ENCODE data around the gene PIP4K2A. TPM values are rescaled to one million over a fixed set of nuclear protein-coding genes. Genes with fewer than 3 reads are reported as not detected.
"Not testable (repeated sequence)": the region's sequence is repeated elsewhere in the genome, so short reads cannot be mapped to it uniquely, and the experiment has no call there.

The PIP4K2A gene
- total RNA-seq, 1 donor from 2014 or later: 13.9 TPM

DNA sequence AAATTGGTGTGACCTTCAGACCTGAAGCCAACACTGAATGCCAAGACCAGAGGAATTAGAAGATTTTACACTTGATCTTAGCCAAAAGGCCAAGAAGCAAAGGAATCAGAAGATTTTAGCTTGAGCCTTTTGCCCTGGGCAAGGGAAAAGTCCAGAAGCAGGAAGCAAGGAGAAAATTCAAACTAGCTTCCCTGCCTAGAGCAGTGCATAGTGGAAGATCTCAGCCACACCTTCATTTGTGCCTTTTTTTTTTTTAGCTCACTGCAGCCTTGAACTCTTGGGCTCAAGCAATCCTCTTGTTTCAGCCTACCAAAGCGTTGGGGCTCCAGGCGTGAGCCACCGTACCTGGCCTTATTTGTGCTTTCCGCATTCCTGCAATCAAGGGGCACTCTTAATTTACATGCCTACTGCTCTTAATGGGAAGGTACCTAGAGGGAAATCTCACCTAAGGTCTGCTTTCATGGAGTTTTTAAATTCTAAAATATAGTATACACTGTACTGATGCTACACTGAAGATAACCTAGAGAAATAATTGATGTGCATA, 8.3 kb upstream of the PIP4K2A start:
- ATAC-seq (ENCODE audit: poor library complexity) (no peak), DNase-seq (no peak)
- intact Hi-C loops (cut with DNase I): no loop called here

DNA sequence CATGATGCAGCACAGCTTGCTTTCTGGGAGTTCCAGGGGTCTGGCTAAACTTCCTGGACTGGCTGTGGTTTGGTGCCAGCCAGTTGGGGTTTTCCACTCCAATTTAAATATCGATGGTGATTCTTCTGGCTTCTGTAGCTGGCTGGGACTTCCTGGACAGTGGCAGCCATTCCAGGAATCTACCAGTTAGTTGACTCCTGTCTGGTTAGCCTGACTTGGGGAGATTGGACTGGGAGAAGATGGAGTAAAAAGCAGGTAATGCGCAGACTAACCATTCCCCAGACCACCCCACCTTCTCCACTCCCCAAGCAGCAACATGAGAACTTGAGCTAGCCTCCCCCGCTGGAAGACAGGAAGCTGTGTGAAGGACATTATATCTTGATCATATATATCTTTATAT, 6.3 kb upstream of the PIP4K2A start:
- ATAC-seq (ENCODE audit: poor library complexity): no peak
- intact Hi-C loops (cut with DNase I): no loop called here

DNA sequence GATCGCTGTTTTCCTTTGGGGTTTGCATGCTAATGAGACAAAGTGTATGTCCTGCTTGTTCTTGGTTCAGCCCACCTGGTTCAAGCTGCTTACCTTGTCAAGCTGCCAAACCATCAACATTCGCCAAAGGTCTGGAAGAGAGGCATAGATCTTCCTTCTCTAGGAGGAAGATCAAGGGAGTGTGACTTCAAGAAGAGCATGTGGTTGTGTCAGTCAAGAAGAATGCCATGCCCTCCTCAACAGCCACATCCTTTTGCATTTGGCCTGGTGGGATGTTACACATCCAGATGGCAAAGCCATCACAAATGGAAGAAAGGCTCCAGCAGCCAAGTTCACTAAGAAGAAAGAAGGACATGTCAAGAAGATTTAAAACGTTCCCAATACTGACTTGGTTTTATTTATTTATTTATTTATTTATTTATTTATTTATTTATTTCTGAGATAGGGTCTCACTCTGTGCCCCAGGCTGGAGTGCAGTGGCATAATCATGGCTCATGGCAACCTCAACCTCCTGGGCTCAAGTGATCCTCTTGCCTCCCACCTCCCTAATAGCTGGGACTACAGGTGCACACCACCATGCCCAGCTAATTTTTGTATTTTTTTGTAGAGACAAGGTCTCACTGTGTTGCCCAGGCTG, 5.1 kb upstream of the PIP4K2A start:
- DNase-seq (no peak), ATAC-seq (ENCODE audit: poor library complexity) (no peak)
- intact Hi-C loops (cut with DNase I): loop anchor here (10.0 kb wide), 1 partner anchor 135 kb away; no protein-coding TSS in a partner anchor

More for the DNA sequence above, 6.3 kb upstream of the PIP4K2A start:
- DNase-seq: no peak

DNA sequence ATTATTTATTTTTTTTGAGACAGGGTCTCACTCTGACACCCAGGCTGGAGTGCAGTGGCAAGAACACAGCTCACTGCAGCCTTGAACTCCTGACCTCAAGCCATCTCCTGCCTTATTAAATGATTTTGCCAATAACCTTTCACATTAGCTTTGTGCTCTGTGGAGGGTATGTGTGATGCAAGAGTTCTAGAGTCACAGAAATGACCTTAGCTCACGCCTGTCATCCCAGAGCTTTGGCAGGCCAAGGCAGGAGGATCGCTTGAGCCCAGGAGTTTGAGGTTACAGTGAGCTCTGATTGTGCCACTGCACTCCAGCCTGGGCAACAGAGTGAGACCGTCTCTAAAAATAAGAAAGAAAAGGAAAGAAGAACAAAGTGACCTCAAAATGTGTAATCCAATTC, 4.3 kb upstream of the PIP4K2A start:
- intact Hi-C loops (cut with DNase I): loop anchor here (10.0 kb wide), 1 partner anchor 136 kb away; no protein-coding TSS in a partner anchor
- not testable (repeated sequence) for ATAC-seq (ENCODE audit: poor library complexity); DNase-seq

DNA sequence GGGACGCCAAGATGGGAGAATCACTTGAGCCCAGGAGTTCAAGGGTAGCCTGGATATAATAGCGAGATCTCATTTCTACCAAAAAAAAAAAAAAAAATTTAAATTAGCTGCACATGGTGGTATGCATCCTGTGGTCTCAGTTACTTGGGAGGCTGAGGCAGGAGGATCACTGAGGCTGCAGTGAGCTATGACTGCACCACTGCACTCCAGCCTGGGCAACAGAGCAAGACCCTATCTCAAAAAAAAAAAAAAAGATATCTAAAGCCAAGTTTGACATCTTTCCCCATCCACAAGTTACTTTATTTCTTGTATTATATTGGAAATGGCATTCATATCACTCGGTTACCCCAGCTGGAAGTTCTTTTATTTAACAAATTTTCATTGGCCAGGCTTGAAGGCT, 3.4 kb upstream of the PIP4K2A start:
- ATAC-seq (ENCODE audit: poor library complexity): no peak
- DNase-seq: no peak
- intact Hi-C loops (cut with DNase I): loop anchor here (10.0 kb wide), 1 partner anchor 137 kb away; no protein-coding TSS in a partner anchor

DNA sequence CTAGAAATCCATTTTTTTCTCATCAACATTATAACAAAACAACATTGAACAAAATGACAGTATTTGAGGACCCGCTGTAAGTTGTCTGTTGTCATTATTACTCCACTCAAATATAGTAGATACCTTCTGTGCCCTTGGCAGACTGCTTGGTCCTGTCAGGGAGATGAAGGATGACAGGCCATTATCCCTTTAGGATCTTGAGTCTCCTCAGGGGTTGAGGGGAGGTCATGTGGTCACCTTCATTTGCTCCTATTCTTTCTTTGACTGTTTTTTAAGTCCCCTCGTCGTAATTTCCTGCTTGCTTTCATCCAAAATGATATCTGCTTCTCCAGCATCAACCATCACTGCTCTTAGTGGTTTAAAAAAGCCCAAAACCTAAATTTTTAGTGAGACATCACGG, 2.6 kb upstream of the PIP4K2A start:
- no peak for DNase-seq
- intact Hi-C loops (cut with DNase I): loop anchor here (10.0 kb wide), 1 partner anchor 138 kb away; no protein-coding TSS in a partner anchor
- no peak for ATAC-seq (ENCODE audit: poor library complexity)

DNA sequence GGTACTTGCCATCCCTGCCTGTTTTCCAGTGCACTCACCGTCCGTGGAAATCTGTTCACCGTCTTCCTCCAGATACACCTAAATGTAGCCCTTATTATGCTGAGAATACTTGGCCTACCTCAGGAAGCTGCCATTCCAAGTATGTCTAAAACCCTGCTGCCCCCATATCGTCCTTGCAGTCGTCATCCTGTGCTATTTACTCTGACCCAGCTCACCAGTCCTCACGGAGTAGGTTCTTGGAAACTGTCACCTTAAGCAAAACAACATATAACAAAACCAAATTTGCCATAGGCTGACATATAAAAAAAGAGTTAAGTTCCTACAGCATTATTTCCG, 880 bp upstream of the PIP4K2A start:
- no peak for ATAC-seq (ENCODE audit: poor library complexity)
- intact Hi-C loops (cut with DNase I): loop anchor here (10.0 kb wide), 1 partner anchor 140 kb away; no protein-coding TSS in a partner anchor

DNA sequence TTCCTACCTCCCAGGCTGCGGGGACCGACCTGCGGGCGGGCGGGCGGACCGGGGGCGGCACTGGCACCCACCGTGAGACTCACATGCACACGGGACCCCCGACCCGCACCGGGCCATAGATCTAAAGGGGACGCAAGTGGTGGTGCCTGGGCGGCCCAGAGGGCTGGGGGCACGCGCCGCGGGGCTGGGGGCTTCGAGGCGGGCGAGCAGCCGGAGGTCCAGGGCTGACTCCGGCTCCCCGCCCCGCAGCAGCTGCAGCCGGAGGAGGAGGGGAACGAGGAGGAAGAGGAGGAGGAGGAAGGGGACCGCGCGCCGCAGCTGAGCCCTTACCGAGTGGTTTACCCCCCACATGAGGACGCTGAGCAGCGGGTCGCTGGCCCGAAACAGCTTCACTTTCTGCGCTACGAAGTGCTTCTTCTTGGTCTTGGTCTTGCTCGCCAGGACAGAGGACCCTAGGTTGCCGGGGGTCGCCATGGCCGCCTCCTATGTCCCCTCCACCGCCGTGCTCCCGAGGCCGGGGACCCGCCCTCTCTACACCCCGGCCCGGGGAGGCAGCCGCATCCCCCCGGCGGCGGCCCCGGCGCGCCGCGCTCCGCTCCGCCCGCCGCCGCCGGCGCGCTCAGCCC, 412 bp downstream of the PIP4K2A start:
- peak; percentile 36 for ATAC-seq (ENCODE audit: poor library complexity)
- intact Hi-C loops (cut with DNase I): loop anchor here (10.0 kb wide), 1 partner anchor 141 kb away; no protein-coding TSS in a partner anchor
- DNase-seq: peak; percentile 60

More for the DNA sequence above, 880 bp upstream of the PIP4K2A start:
- no peak for DNase-seq

DNA sequence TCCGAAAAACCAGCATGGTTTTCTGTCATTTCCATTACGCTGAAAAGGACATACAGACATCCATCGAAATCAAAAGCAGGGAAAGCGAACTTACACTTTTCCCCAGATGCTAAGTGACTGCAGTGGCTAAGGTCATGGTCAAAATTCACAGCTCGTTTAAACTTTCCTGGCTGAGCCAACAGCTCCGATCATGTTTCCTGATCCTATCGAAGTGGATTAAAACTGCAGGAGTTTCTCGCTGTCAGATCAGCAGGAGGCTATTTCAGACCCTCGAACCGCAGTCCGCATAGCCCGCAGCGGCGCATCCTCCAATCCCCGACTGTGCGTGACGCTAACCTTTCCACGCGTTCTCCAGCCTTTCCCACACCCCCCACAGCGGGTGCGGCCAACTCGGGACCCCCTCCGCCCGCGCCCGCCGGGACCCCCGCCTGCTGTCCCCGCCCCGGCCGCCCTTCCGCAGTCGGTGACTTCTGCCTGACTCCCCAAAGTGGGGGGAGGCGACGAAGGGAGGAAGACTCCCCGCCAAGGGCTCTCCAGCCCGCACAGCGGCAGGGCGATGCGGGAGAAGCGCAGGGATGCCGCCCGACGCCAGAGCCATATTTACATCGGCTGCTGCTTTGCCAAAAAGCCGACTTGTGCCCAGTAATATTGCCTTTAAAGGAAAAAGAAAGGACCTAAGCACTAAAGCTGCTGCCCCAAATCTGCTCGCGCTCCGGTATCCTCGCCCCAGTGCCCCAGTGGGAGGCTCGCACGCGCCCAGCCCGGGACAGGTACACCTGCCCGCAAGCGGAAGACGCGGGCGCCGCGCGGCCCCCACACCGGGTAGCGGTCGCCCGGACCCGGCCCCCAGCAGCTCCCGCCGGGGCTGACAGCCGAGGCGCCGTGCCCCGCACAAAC, 1.2 kb downstream of the PIP4K2A start:
- intact Hi-C loops (cut with DNase I): loop anchor here (10.0 kb wide), 1 partner anchor 142 kb away; no protein-coding TSS in a partner anchor
- ATAC-seq (ENCODE audit: poor library complexity): peak; percentile 34
- peak; percentile 58 for DNase-seq

DNA sequence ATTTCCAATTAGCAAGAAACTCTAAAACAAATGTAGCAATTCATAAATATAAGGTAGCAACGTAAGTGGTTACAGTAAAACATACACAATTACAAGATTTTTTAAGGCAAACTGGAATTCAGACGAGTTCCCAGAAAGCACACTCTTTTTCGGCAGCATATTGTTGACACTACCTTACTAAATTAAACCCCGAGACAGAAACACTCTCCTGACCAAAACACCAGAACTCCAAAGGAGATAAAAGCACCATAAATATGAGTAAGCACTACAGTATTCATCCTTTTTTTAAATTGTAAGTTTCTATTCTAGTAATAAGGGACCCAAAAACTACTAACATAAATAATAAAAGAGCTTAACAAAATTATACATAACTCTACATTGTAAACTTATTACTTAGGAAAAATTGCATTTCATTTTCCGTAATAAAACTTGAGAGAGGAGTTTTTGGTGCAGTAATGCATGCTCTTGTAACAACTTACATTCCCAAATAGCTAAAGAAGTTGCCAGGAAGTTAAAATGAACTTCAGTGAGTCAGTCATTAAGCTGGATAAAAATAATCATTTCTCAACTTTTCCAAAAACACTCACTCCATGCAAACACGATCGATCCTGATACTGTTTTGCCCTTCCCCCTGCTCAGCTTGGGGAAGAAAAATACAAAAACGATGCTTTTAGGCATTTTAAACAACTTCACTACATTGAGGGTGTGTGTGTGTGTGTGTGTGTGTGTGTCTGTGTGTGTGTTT, 2.0 kb downstream of the PIP4K2A start:
- ATAC-seq (ENCODE audit: poor library complexity) (no peak), DNase-seq (no peak)
- intact Hi-C loops (cut with DNase I): loop anchor here (10.0 kb wide), 1 partner anchor 142 kb away; no protein-coding TSS in a partner anchor

DNA sequence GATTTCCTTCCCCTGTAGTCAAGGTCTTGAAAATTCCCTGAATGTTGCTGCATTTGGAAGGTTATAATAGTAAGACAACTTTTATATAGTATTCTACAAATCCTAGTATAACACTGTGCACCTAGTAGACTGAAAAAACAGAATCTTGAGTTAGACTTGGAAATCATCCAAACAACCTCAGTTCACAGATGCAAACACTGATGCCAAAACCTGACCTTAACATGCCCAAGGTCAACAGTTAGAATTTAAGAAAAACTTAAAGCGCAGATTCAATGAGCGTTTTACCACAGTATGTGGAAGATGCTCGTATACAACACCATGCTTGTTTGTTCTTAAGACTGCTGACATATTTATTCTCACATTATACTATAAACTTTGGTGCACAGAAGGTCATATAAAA, 3.0 kb downstream of the PIP4K2A start:
- intact Hi-C loops (cut with DNase I): loop anchor here (10.0 kb wide), 1 partner anchor 143 kb away; no protein-coding TSS in a partner anchor
- DNase-seq (no peak), ATAC-seq (ENCODE audit: poor library complexity) (no peak)

DNA sequence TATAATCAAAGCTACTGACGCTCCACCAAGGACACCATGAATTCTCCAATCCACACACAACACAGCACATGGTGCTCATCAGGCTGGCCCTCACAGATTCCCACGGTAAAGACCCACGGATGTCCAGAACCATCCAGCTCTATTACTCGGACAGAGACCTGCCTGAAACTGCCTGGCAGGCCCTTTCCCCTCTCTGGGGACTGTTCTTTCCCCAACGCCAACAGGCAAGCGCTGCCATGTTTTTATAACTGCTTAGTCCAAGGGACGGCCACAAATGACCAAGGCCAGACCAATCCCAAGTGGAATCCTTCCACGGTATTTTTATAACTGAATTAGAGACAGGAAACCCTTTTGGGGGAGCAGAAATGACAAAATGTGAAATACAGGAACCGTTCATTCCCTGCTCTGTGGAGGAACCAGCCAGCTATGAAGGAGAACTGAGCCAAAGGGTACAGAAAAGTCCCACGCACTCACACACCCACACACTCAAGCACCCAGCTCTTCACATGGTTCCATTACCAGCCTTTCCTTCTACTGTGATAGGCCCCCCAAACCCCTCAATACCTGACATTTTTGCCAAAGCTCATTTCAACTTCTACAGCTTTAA, 4.1 kb downstream of the PIP4K2A start:
- ATAC-seq (ENCODE audit: poor library complexity) (no peak), DNase-seq (no peak)
- intact Hi-C loops (cut with DNase I): loop anchor here (10.0 kb wide), 1 partner anchor 145 kb away; no protein-coding TSS in a partner anchor

DNA sequence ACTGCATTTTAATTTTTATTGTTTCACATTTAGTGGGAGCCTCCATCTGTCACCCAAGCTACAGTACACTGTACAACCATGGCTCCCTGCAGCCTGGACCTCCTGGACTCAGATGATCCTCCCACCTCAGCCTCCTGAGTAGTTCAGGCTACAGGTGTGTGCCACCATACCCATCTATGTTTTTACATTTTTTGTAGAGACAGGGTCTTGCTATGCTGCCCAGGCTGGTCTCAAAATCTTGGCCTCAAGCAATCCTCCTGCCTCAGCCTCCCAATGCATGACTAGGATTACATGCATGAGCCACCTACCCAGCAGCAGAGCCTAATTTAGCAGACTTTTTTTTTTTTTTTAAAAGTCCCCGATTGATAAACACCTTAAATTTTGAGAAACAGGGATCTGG, 5.6 kb downstream of the PIP4K2A start:
- intact Hi-C loops (cut with DNase I): no loop called here
- DNase-seq (no peak), ATAC-seq (ENCODE audit: poor library complexity) (no peak)

DNA sequence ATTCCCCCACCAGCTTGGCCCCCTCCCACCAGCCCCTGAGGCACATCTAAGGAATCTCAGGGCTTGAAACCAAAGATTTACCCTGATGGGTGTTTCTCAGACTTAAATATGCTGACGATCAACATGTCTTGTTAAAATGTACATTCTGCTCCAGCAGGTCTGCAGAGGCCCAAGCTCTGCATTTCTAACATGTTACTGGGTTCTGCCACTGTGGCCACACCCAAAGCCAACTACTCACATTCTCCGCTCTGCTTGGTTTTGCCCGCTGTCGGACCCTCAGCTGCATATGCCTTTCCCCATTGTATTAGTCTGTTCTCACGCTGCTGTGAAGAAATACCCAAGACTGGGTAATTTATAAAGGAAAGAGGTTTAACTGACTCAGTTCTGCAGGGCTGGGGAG, 8.9 kb downstream of the PIP4K2A start:
- no peak for ATAC-seq (ENCODE audit: poor library complexity)
- no peak for DNase-seq
- intact Hi-C loops (cut with DNase I): no loop called here

DNA sequence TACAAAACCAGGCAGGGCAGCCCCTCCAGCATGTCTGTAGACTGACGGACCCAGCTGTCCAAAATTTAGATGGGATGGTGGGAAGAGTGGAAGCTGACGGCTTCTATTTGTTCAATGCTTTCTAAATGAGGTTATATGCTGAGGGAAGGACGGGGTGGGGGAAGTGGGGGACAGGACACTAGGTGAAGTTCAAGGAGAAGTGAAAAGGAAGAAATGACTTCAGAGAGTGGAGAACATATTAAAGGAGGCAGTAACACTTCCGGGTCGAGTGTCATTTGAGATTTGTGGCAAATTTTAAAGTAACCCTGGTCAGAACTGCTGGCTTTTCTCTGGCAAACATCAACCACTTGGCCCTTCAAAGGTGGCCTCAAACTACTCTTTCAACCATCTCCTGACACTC, 9.4 kb downstream of the PIP4K2A start:
- no peak for DNase-seq
- intact Hi-C loops (cut with DNase I): no loop called here
- no peak for ATAC-seq (ENCODE audit: poor library complexity)

DNA sequence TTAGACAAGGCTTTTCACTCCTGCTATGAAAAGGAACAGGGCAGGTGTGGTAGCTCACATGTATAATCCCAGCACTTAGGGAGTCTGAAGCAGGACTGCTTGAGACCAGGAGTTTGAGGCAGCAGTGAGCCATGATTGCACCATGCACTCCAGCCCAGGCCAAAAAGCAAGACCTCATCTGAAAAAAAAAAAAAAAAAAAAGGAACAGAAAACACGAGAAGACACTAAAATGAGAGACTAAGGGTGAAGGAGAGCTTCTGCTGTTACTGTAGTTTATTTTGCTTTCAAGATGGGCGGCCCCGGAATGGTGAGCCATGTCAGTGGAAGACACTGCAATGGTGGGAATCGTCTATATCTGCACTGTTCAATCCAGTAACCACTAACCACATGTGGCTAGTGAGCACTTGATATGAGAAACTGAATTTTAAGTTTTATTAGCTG, 9.9 kb downstream of the PIP4K2A start:
- intact Hi-C loops (cut with DNase I): no loop called here
- peak; percentile 37 for ATAC-seq (ENCODE audit: poor library complexity)
- no peak for DNase-seq

DNA sequence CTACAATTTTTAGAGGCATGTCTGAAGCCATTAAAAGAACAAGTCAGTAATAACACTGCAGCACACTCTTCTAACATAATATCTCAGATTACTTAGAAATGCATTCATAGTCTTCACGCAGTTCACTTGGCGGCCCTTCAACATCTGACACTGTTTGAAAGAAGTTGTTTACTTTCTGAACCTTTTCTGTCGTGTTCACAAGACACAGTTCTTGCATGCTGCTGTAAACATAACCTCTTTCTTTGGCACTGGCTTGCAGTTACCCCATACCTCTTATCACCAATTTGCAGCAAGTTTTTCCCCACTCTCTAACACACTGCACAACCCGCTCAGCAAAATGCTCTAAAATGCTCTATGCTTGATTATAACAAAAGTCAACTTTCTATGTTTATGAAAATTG, 12.0 kb downstream of the PIP4K2A start:
- intact Hi-C loops (cut with DNase I): no loop called here
- ATAC-seq (ENCODE audit: poor library complexity): no peak
- DNase-seq: no peak

Measured in Right ventricle myocardium superior (tissue), 1 donor.